ENCODE measurements around the gene PTPRD.

Gene PTPRD

GRCh38 chr9:8883321-8883720 is 1729.5 kb downstream of the PTPRD start:
- DNase-seq, result no peak

GRCh38 chr9:8880060-8880459 is 1732.7 kb downstream of the PTPRD start:
- DNase-seq, result no peak

GRCh38 chr9:8879284-8879683 is 1733.5 kb downstream of the PTPRD start:
- DNase-seq, result no peak

GRCh38 chr9:8877753-8878494 is 1734.9 kb downstream of the PTPRD start:
- no peak for DNase-seq

- no peak for DNase-seq
Observed at GRCh38 chr9:8876303-8876702, 1736.5 kb downstream of the PTPRD start.

GRCh38 chr9:8874482-8874881 is 1738.3 kb downstream of the PTPRD start:
- DNase-seq, result no peak

GRCh38 chr9:8872802-8873201 is 1740.0 kb downstream of the PTPRD start:
- DNase-seq, result no peak

GRCh38 chr9:8871796-8872445 is 1740.9 kb downstream of the PTPRD start:
- DNase-seq, result no peak

GRCh38 chr9:8871396-8871795 is 1741.4 kb downstream of the PTPRD start:
- no peak for DNase-seq

GRCh38 chr9:8869812-8870211 is 1743.0 kb downstream of the PTPRD start:
- DNase-seq, result no peak

- no peak for DNase-seq
Observed at GRCh38 chr9:8868632-8869031, 1744.2 kb downstream of the PTPRD start.

- no peak for DNase-seq
Observed at GRCh38 chr9:8867148-8867547, 1745.7 kb downstream of the PTPRD start.

GRCh38 chr9:8864545-8864896 is 1748.3 kb downstream of the PTPRD start:
- no peak for DNase-seq

GRCh38 chr9:8863886-8864544 is 1748.8 kb downstream of the PTPRD start:
- no peak for DNase-seq

GRCh38 chr9:8863069-8863468 is 1749.7 kb downstream of the PTPRD start:
- DNase-seq, result no peak

- no peak for DNase-seq
Observed at GRCh38 chr9:8860925-8861324, 1751.9 kb downstream of the PTPRD start.

GRCh38 chr9:8860086-8860485 is 1752.7 kb downstream of the PTPRD start:
- DNase-seq, result no peak

- no peak for DNase-seq
Observed at GRCh38 chr9:8859416-8859815, 1753.4 kb downstream of the PTPRD start.

- DNase-seq, result no peak
Observed at GRCh38 chr9:8858596-8859161, 1754.1 kb downstream of the PTPRD start.

- no peak for DNase-seq
Observed at GRCh38 chr9:8857926-8858595, 1754.7 kb downstream of the PTPRD start.

GRCh38 chr9:8857068-8857925 is 1755.5 kb downstream of the PTPRD start:
- no peak for DNase-seq
